Endothelial cell of hepatic sinusoid (primary cell): ENCODE data around the gene TMEM223.
"Not testable (repeated sequence)": the region's sequence is repeated elsewhere in the genome, so short reads cannot be mapped to it uniquely, and the experiment has no call there.

ENCODE experiments used
- in situ Hi-C: cut with HindIII; loops from 2 replicates; pipeline ENCODE4 v1.10.0; 2017; ENCODE audit warnings: low sequenced_read_pairs

The TMEM223 gene

DNA sequence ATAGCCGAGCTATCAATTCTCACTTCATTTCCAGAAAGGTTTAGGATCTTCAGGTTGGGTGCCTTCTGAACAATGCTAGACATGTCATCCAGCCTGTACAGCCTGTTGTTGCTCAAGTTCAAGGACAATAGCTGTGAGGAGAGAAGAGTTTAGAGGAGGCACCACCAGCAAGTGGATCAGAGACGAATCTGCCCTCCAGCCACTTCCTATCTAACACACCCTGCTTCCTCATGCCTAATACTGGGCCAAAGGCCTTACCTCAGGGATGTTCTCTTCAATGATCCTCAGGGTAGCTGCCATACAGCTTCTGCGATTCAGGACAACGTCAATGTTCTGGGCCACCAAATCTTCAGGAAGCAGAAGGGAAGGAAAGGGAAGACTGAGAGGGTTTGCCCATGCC is 9.3 kb upstream of the TMEM223 start:
- in situ Hi-C loops = no loop called here

DNA sequence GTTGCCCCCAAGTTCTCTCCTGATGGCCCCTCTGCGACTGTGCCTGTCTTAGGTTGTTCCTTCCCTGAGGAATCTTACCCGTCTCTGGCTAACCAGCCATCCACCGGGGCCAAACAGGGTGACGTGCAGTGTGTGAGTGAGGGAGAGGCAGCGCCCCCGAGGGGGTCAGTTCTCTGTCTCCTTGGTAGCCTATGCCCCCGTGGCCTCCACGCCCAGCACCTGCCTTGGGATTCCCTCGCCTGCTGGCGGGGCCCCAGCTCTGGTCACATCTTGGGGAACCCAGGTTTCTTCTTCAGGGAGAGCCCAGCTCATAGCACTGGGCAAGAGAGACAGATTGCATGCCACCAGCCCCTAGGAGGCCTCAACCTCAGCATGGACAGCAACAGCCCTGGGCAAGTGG is 7.7 kb upstream of the TMEM223 start:
- in situ Hi-C loops = loop anchor here (5.0 kb wide), 1 partner anchor 38 kb away; the partner anchor contains the start of gene WDR74

DNA sequence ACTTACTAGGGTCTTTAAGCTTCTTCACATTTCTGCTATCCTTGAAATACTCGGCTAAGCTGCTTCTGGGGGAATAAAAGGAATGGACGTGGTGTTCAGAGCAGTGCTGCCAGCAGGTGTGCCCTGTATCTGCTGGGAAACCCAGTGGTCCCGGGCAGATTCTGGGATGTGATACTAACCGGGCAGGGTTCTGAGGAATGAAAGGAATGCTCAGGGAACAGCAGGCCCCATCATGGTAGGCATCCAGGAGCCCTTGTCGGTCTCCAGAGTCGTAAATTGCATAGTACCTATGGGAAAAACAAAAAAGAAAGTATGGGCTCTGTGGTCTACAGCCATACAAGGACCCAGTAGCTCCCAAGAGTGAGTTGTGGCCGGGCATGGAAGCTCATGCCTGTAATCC is 4.5 kb upstream of the TMEM223 start:
- in situ Hi-C loops = loop anchor here (5.0 kb wide), 1 partner anchor 41 kb away; the partner anchor contains the start of gene WDR74

DNA sequence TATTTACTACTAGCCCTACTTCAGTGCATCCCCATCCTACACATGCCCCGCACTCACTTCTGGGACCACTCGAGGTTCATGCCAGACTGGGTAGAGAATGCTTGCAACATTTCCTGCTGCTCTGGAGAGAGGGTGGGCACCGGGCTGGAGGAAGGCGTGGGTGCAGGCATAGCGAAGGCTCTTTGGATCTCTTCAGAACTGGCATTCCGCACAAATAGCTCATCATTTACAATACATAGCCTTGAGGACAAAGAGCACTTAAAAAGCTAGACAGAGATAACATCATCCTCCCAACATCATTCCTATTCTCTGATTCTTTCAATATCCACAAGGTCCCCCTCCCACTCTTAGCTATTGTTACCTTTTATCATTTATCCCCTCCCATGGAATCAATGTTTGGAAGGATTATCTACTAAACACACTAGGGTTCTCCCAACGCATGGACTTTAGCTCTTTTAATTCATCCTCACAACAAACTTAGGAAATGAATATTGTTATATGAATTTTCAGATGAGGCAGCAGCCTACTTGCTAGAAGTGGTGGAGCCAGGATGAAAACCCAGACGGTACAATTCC is 2.5 kb upstream of the TMEM223 start:
- in situ Hi-C loops = no loop called here

DNA sequence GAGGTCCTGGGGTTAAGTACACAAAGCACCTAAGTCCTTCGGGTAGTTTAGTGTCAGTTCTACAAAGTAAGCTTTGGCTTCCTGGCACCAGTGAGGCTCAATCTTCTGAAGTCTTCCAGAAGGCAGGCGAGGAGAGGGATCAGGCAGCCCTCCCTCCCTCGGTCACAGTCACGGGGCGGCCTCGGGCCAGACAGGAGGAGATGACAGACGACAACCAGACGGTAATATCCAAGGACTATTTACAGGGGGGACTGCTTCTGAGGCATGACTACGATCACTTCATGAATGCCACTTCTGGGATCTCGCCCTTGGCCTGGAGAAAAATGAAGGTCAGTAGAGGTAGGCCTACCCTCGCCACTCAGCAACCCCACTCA is 383 bp upstream of the TMEM223 start:
- in situ Hi-C loops = no loop called here

DNA sequence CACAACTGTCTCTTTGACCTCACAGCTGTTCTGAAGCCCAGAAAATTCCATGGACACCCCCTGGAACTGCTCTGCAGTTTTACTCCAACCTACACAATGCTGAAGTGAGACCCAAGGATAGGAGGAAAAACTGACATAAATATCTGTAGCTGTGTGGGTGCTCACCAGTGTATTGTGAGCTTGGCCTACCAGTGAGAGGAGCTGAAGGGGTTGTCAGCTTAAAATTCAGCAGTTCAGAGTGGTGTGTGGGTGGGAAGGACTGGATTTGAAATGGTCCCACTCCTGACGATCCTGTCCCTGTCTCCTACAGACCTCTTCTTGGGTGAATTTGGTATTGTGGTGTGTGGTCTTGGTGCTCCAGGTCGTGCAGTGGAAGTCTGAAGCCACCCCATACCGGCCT is 2.2 kb downstream of the TMEM223 start:
- in situ Hi-C loops = no loop called here

DNA sequence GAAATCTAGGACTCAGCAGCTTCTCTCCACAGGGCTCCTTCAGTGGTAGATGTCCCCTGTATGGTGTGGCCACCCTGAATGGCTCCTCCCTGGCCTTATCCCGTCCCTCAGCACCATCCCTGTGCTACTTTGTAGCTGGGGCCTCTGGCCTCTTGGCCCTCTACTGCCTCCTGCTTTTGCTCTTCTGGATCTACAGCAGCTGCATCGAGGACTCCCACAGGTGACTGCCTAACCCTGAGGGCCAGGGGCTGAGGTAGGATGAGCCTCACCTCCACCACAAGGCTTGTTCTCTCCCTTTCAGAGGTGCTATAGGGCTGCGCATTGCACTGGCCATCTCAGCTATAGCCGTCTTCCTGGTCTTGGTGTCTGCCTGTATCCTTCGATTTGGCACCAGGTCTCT is 2.8 kb downstream of the TMEM223 start:
- in situ Hi-C loops = no loop called here

DNA sequence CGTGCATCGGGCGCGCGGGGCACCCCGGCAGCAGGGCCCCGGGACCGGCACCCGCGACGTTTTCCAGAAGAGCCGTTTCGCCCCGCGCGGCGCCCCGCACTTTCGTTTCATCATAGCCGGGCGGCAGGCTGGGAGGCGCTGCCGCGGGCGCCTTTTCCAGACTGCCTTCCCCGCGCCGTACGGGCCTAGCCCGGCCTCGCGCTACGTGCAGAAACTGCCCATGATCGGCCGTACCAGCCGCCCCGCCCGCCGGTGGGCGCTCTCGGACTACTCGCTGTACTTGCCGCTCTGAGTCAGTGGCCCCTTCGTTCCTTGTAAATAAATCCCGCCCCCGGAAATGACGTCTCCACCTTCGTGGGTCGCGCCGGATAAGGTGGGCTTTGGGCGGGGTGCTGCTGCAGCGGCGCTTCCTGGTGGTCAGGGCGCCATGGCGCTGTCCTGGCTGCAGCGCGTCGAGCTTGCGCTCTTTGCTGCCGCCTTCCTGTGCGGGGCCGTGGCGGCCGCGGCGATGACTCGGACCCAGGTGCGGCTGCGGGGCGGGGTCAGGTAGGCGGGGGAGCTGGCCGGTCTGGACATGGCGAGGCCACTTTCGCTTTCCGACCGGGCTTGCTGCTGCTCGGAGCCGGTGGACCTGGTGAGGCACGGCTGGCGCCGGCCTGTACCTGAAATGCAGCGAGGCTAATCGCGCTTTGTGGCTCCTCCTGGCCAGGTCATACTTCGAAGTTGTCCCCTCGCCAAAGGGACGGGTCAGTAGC is 4.6 kb downstream of the TMEM223 start, which contains the start of gene TMEM179B:
Gene TMEM179B (plus strand): TSS at position 398 of the 755 bp plus-strand sequence. CDS start 30 bp downstream, at position 428.
- in situ Hi-C loops = no loop called here

DNA sequence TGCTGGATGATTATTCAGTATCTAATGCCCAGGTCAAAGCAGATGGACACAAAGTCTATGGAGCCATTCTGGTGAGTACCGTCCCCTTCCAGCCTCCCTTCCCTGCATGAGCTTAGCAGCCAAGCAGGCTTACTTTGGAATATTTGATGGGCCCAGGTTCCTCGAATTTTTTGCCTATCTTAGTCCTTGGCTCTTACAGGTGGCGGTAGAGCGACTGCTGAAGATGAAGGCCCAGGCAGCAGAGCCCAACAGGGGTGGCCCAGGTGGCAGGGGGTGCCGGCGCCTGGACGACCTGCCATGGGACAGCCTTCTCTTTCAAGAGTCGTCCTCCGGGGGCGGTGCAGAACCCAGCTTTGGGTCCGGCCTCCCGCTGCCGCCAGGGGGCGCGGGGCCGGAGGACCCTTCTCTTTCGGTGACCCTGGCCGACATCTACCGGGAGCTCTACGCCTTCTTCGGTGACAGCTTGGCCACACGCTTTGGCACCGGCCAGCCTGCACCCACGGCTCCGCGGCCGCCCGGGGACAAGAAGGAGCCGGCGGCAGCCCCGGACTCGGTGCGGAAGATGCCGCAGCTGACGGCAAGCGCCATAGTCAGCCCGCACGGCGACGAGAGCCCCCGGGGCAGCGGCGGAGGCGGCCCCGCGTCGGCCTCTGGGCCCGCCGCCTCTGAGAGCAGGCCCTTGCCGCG is 5.3 kb downstream of the TMEM223 start:
- in situ Hi-C loops = no loop called here

DNA sequence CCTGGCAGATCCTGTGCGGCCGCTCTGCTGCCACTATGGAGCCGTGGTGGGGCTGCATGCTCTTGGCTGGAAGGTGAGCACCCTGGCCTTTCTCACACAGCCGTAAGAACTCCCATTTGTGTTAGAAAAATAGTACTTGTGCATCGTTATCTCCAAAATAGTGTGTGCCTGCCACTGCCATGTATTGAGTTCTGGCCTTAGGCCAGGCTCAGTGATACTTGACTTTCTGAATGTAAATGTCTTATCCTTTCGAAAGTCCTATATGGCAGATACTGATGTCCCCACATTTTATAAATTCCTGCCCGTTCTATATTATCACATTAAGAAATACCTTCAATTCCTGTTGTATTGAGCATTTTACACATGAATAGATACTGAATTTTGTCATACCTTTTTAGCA is 9.1 kb downstream of the TMEM223 start:
- in situ Hi-C loops = no loop called here

DNA sequence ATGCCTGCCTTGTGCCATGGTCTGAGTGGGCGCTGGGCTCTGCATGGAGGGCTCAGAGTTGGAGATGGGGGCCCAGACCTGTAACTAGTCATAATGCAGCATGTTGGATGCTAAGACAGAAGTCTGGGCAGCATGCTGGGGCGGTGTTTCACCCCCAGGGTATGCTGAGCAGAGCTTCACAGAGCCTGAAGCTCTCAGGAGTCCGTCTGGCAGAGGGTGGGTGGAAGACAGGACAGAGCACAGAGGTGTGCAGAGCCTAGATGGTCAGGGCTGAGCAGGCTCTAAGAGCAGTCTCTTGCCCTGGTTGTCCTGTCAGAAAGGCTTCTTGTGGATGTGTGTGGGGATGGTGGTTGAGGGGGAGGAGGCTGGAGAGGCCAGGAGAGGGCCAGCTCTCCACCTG is 13.4 kb downstream of the TMEM223 start:
- in situ Hi-C loops = loop anchor here (10.0 kb wide), 1 partner anchor 64 kb away; no protein-coding TSS in a partner anchor

DNA sequence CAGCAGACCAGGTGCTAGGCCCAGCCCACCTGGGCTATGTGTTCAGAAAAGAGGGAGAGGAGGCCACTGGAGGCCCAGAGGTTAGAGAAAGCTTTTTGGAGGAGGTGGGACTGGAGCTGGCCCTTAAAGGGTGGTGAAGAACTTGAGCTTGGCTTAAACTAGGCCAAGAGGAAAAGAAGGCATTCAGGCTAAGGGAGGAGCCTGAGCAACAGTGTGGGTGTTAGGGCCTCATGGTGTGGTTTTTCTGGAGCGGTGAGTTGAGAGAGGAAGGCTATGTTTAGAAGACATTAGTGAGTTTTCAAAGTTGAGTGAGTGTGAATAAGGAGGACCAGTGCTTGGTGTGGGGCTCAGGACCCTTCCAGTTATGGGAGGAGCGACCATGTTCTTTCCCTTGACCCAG is 14.4 kb downstream of the TMEM223 start:
- in situ Hi-C loops = loop anchor here (10.0 kb wide), 1 partner anchor 63 kb away; no protein-coding TSS in a partner anchor

DNA sequence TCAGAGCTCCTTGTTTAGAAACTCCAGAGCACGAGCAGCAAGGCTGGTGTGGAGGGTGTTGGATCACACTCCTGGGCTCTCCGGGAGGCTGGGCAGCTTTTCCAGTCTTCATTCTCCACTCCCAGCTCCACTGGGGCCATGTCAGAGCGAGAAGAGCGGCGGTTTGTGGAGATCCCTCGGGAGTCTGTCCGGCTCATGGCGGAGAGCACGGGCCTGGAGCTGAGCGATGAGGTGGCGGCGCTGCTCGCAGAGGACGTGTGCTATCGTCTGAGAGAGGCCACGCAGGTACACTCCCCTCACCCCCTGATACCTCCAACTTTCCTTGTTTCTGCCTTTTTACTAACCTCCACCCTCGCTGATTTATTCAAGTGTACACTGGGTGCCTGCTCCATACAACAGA is 16.2 kb downstream of the TMEM223 start:
- in situ Hi-C loops = loop anchor here (10.0 kb wide), 1 partner anchor 61 kb away; no protein-coding TSS in a partner anchor

DNA sequence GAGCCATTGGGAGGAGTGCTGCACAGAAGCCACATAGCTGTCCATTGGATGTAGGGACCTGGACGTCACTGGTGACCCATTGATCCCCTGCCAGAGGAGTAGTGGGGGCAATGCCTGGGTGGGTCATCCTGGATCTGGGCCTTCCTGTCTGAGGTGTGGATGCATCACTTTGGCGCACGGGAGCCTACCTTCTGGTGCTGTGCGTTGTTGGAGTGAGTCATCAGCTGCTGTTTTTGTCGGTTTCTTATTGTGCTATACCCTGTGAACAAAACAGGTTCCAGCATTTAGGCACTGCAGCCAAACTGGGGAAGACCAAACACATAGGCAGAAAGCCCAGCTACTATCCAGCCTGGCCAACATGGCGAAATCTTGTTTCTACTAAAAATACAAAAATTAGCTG is 17.4 kb downstream of the TMEM223 start:
- in situ Hi-C loops = loop anchor here (5.0 to 10.0 kb wide), 2 partner anchors 60 to 102 kb away; partner anchors contain the start of genes LBHD1 and UQCC3

DNA sequence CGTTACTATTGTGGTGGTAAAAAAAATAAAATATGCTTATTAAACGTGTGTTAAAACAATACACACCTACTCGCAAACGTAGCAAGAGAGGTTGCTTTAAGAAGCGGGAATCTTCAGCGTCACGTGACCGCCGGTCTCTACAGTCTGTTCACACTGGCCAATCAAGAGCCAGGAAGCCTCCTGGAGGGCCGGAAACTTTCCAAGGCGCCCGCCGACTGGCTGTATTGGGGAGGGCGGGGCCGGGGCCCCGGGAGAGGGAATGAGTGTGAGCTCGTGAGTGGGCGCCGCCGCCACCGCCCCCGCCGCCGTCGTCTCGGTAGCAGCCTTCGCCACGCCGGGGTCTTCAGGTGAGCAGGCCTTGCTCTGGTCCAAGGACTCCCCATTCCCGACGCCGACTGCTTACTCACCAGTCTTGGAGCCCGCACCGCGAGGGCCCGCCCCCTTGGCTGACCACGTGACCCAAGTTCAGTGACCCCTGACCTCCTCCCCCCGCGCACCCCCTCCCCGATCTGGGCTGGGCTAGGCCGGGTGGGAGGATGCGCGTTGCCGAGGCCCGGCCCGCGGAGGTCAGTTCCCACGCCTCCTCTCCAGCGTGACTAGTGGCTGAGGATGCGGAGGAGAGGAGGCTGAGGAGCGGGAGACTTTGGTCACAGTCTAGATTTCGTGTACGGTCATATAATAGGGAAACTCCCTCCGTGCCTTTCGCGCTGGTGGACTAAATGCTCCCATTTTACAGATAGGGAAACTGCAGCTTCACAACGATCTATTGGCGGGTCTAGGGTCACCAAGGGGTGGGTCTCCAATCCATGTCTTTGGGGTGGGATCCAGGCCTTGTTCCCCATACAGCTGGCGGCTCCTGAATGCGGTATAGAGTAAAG is 20.4 kb downstream of the TMEM223 start, which contains the start of gene TAF6L:
Gene TAF6L (plus strand): TSS at position 253 of the 878 bp plus-strand sequence. CDS start 4,388 bp downstream, outside the sequence.
- in situ Hi-C loops = loop anchor here (5.0 to 10.0 kb wide), 2 partner anchors 57 to 99 kb away; partner anchors contain the start of genes LBHD1 and UQCC3

DNA sequence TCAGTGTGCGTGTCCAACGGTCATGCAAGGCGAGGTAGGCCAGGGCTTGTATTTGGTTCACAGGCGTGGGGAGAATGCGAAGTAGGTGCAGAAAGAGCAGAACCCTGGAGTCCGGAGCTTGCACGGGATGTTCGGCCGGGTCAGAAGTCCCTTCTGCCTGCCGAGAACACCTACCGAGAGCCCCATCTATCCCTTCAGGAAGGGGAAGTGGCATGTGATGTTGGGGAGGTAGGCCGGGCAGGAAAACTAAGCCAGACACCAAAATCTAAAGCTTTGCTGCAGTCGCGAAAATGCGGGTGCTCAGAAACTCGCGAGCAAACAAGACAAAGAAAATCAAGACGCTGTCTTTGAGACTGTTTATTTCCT is 21.0 kb downstream of the TMEM223 start:
- in situ Hi-C loops = loop anchor here (5.0 to 10.0 kb wide), 2 partner anchors 56 to 98 kb away; partner anchors contain the start of genes LBHD1 and UQCC3

DNA sequence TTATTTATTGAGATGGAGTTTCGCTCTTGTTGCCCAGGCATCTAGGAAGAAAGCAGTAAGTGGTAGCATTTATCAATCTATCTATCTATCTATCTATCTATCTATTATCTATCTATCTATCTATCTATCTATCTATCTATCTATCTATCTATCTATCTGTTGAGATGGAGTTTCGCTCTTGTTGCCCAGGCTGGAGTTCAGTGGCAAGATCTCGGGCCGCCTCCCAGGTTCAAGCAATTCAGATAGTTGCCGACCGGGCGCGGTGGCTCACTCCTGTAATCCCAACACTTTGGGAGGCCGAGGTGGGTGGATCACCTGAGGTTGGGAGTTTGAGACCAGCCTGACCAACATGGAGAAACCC is 31.0 kb downstream of the TMEM223 start:
- in situ Hi-C loops = not testable (repeated sequence)

DNA sequence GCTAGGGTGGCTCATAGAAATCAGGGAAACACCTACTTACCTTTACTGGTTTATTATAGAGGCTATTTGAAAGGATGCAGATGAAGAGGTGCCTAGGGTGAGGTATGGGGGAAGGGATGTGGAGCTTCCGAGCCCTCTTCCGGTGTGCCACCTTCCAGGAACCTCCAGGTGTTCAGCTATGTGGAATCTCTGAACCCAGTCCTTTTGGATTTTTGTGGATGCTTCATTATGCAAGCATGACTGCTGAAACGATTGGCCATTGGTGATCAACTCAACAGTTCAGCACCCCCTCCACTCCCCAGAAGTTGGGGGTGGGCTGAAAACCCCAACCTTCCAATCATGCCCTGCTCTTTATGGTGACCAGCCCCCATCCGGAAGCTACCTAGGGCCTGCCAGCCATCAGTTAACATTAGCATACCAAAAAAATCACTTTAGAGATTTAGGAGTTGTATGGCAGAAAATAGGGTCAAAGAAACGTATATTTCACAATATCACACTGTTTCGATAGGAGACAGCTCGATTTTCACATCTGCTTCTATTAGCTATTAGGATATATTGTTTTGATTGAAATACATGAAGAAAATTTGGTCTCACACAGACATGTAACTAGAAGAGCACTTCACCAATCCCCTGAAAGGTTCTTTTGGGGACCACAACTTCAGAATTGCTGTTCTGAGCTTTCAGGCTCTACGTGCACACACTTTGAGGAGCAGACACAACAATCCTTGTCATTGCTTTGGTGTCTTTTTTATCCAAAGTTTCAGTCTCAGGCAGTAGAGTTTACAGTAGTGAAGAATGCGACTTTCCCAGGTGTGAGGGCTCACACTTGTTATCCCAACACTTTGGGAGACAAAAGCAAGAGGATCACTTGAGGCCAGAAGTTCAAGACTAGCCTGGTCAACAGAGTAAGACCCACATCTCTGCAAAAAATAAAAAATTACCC is 33.7 kb downstream of the TMEM223 start:
- in situ Hi-C loops = no loop called here

DNA sequence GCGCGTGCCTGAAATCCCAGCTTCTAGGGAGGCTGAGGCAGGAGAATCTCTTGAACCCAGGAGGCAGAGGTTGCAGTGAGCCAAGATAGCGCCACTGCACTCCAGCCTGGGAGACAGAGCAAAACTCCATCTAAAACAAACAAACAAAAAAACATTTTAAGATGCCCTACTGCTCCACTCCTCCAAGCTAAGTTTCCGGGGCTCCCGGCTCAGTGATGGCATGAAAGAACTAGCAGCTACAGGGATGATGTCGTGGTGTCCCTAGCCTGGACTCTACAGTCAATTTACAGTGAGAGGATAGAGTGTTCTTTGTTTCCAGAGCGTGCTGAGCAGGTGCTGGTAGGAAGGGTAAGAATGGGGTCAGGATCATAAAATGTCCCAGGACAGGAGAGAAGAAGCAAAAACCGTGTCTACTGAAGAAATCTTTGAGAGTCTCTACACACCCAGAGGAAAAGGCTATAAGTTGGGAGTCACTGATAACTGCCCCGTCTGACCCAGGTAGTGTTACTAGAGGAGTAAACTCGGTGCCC is 36.7 kb downstream of the TMEM223 start:
- in situ Hi-C loops = no loop called here
